RKO (cell line): ENCODE measurements around the gene TIMM22.
A peak's percentile ranks its signal among the peaks of the same experiment; 100 is the strongest.
"Not testable (repeated sequence)": the region's sequence is repeated elsewhere in the genome, so short reads cannot be mapped to it uniquely, and the experiment has no call there.

Experiments used
- DNase-seq: peaks from one replicate; pipeline ENCODE4 v3.0.0-alpha.2; 2016; ENCODE audit warnings: low spot score

Gene TIMM22

GRCh38 chr17:996554-997344 is at the start of gene TIMM22:
Gene TIMM22 (plus strand): TSS chr17:997129. CDS start chr17:997143, 14 bp downstream.
- DNase-seq = peak; percentile 98

- DNase-seq = no peak
Observed at GRCh38 chr17:948284-948852, 48.6 kb upstream of the TIMM22 start.

- DNase-seq = no peak
Observed at GRCh38 chr17:949623-950303, 47.2 kb upstream of the TIMM22 start.

- DNase-seq = no peak
Observed at GRCh38 chr17:951325-952132, 45.4 kb upstream of the TIMM22 start.

DNA sequence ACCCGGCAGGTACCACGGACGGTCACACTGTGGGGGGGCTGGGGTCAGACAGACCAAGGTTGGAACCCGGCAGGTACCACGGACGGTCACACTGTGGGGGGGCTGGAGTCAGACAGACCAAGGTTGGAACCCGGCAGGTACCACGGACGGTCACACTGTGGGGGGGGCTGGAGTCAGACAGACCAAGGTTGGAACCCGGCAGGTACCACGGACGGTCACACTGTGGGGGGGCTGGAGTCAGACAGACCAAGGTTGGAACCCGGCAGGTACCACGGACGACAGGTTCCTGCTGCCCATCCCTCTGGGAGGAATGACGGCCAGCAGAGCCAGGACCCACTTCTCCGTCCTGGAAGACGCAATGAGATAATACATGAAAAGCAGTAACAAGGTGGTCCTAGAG is 44.3 kb upstream of the TIMM22 start:
- DNase-seq = not testable (repeated sequence)

DNA sequence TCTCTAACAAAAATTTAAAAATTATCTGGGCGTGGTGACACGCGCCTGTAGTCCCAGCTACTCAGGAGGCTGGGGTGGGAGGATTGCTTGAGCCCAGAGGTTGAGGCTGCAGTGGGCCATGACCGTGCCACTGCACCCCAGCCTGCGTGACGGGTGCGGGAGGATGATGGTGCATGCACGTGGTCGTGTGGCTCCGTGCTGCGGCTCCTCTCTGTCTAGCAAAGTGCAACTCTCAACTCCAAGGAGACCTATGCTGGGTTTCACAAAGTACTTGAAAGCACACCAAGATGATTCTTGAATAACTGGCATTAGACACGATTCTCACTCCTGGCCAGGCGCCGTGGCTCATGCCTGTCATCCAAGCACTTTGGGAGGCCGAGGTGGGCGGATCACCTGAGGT is 43.2 kb upstream of the TIMM22 start:
- DNase-seq = no peak

GRCh38 chr17:954431-955164 is 42.3 kb upstream of the TIMM22 start:
- DNase-seq = no peak

GRCh38 chr17:956905-957304 is 40.0 kb upstream of the TIMM22 start:
- no peak for DNase-seq

DNA sequence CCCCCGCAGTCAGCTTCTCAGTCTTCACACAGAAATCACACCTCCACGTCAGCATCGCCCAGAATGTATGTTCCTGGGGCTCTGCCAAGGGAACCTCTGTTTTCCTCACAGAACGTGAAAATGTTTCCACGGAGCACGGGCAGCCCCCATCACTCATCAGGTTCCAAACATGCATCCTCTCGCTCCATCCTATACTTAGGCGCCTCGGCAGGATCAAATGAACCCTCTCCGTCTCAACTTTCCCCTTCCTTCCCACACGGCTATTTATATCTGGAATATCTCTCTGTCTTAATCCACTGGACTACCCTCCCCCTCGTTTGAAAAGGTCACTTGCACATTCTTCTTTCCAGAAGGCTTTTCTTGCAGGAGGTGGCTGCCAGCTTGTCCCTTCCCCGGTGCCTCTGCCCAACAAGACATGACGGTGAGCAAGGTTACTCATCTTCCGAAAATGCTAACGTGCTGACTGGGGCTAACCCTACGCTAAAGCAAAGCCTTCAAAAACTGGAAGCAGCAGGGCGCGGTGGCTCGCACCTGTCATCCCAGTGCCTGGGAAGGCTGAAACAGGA is 39.0 kb upstream of the TIMM22 start:
- no peak for DNase-seq

- DNase-seq = no peak
Observed at GRCh38 chr17:958712-959451, 38.0 kb upstream of the TIMM22 start.

DNA sequence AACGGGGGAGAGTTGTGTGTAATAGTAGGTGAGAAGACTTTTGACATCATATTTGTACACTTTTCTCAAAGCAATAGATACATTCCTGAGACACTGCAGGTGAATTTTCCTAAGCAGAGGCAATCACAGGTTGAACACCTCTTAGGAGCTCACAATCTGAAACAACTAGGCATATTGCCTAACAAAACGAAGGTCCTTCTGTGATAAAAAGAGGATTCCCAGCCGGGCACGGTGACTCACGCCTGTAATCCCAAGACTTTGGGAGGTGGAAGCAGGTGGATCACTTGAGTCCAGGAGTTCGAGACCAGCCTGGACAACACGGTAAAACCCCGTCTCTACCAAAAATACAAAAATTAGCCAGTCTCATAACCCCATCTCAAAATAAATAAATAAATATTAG is 34.8 kb upstream of the TIMM22 start:
- DNase-seq = no peak

DNA sequence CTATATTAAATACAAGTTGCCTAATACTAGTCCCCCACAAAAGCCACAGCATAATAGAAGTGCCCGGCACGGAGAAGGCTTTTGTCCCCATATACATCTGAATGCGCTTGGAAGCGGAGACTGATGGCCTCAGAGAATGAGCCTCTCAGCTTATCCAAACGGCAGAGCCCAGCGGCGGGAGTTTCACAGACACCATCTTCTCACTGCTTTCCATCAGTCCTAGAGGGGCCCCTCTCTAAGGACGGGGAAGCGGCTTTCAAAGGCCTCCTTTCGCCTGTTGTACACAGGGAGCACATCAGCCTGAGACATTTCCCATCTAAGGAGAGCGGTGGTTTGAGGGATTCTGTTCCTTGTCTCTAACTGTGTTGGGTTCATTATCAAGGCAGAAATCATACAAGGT is 34.3 kb upstream of the TIMM22 start:
- DNase-seq = no peak

DNA sequence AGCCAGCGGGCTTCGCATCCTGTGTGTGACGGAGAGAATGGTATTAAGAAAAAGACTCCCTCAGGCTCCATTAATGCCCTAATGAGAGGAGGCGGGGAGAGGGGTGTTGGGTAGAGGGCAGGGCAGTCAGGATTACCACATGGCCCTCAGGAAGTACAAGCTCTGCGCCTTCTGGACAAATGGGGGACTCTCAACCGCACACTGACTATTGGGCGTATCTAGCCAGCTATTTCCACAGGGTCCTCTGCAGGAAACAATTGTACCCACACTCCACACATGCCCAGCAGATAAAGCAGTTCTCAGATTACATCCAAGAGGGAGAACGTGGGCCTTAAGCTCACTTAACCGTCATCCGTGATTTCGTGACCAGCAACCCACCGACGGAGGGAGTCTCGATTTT is 32.1 kb upstream of the TIMM22 start:
- no peak for DNase-seq

GRCh38 chr17:965311-965989 is 31.5 kb upstream of the TIMM22 start:
- DNase-seq = no peak

DNA sequence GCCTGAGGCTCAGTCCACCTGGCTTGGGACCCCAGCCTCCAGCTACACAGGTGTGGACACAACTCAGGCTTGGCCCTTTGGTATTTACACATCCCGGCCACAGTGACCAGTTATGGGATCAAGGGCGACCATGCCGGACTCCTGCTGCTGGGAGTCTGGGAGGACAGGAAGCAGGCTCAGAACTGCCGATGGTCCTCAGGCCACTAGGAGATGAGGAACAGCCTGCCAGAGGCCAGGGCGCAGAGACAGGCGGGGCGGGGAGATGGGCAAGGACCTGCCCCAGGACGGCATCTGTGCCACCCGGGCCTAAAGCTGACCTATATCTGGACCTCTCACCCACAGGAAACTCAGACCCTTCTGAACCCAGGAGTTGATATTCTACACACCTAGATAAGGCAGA is 29.8 kb upstream of the TIMM22 start:
- DNase-seq = no peak

DNA sequence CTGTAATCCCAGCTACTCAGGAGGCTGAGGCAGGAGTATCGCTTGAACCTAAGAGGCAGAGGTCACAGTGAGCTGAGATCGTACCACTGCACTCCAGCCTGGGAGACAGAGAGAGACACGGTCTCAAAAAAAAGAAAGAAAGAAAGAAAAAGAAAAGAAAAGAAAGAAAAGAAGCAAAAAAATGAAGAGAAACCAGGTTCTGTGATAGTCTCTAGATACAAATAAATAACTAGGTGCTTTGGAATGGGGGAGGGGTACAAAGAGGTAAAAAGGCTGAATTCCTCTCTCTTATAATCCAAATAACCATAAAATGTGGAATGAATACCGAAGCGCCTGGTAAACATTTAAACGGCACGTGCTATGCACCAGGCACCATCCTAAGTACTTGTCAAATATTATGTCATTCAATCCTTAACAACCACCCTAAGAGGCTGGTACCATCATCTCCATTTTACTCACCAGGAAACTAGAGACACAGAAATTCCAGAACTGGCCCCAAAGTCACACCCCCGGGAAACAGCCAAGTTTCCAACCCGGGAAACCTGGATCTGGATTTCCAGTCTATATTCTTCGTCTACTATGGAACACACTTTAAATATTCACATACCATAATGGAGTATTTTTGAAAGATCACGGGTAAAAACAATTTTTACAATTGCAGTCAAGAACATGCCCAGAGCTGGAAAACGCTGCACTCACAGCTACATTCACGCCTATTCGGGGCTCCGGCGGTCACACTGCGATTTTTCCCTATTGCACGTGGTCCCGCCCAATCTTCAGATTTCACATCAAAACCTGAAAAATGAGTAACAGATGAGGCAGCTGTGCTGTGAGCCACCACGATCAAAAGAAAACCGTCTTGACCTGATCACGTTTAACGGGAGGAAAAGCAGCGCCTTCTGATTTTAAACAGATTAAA is 27.9 kb upstream of the TIMM22 start:
- DNase-seq = no peak

DNA sequence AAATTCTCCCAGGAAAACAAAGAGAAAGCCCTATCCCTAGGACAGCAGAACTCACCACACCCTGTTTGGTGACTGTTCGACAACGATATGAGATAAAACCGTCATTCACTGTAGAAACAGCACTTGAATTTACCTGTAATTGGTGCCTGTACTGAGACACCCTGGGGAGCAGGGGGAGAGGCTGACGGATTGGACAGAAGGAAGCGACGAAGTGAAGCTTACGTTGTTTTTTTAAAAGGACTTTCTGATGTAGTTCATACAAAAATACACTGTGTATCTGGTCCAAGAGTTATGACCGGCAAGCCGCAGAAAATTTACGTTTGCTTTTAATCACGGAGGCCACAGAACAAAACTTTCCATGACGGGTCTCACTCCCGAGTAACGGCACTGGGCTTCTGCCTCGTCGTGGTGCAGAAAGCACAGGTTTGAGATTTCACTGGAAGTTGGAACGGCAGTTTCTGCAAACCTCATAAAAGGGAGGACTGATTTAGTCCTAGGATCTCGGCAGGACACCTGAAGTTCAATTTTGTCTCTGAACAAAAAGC is 27.0 kb upstream of the TIMM22 start:
- DNase-seq = no peak

DNA sequence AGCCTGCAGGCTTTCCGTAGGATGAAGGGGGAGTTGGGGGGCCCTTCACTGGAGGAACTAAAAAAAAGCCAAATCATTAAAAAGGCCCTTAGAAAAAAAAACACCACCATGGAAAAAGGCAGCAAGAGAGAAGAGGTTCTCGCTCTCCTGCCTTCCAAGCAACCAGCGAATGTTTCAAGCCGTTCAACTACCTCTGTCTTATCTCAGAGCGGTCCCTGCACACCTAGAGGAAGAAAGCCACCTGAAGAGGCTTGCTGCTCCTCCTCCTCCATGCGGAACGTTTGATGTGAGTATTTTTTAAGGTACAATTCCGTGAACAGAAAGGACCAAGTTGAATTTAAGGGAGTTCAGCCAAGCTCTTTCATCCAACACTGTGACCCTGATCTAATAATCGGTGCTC is 26.6 kb upstream of the TIMM22 start:
- no peak for DNase-seq

DNA sequence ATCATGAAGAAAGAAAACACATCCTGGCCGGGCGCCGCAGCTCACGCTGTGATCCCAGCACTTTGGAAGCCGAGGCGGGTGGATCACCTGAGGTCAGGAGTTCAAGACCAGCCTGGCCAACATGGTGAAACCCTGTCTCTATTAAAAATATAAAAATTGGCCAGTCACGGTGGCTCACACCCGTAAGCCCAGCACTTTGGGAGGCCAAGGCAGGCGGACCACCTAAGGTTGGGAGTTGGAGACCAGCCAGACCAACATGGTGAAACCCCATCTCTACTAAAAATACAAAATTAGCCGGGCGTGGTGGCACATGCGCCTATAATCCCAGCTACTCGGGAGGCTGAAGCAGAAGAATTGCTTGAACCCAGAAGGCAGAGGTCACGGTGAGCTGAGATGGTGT is 25.1 kb upstream of the TIMM22 start:
- DNase-seq = not testable (repeated sequence)
